H1 (cell line): ENCODE data around the gene WIPF3. TPM values are rescaled to one million over a fixed set of nuclear protein-coding genes. Genes with fewer than 3 reads are reported as not detected.

Source experiments
- CEBPB ChIP-seq: IDR thresholded peaks from 2 replicates; pipeline ENCODE4 v1.6.1; 2012; ENCODE audit warnings: low read depth, low read length
- EGR1 ChIP-seq: IDR thresholded peaks from 2 replicates; pipeline ENCODE4 v1.6.1; 2011; ENCODE audit warnings: low read depth, low read length, borderline replicate concordance
- JUND ChIP-seq: IDR thresholded peaks from 2 replicates; pipeline ENCODE4 v1.6.1; 2011; ENCODE audit warnings: mild to moderate bottlenecking, improper control_type of control experiment, low read length
- NRF1 ChIP-seq: IDR thresholded peaks from 2 replicates; pipeline ENCODE4 v1.6.1; 2011; ENCODE audit warnings: mild to moderate bottlenecking, low read depth, low read length, improper control_type of control experiment
- POU5F1 ChIP-seq: IDR thresholded peaks from 2 replicates; pipeline ENCODE4 v1.6.1; 2011; ENCODE audit warnings: low read depth, mild to moderate bottlenecking, low read length, moderate library complexity
- ZNF274 ChIP-seq: IDR thresholded peaks from 2 replicates; pipeline ENCODE4 v1.7.0; 2012; ENCODE audit warnings: low read length, borderline replicate concordance; ENCODE audit errors: extremely low read depth
- polyA plus RNA-seq, 7 experiments: library from polyadenylated mRNA; depleted of rRNA in 3 of 7; stranded (reverse) in 5 of 7; unstranded in 2 of 7; fragments of >200 nt in 5 of 7; fragments of 200-250 nt in 2 of 7; gene quantifications; 1 replicate in 5 of 7; 2 replicates in 1 of 7; 4 replicates in 1 of 7; pipeline versions ENCODE4 v1.2.1 to v1.2.3, GENCODE V29; 2011 to 2013; ENCODE audit warnings: missing spikeins in 2 of 7, mixed read lengths in 2 of 7
- total RNA-seq: library from RNA; stranded (reverse); fragmentation: NEBNext Ultra II Directional; extraction: Animal tissue kit (Norgen Biotek cat#: 25700); gene quantifications from 2 replicates; pipeline ENCODE4 v1.2.1, GENCODE V29; 2021

Gene WIPF3
- total and polyA plus RNA-seq, 2 of the 8 experiments (the other 6 are each of a cell fraction or from before 2014, with no cell fraction given): 5.0 to 12.1 TPM

GRCh38 chr7:29805031-29805430 lies 1.3 kb upstream of the WIPF3 start (continued):
- no peak for TF ChIP-seq JUND
- no peak for TF ChIP-seq CEBPB
- TF ChIP-seq EGR1: no peak
- TF ChIP-seq POU5F1: no peak
- TF ChIP-seq ZNF274: no peak
- no peak for TF ChIP-seq NRF1
